HG03521 (cell line): ENCODE results near the gene EIF1AY.
"Not testable (repeated sequence)": the region's sequence is repeated elsewhere in the genome, so short reads cannot be mapped to it uniquely, and the experiment has no call there.

Source experiments
- ATAC-seq: cut with Tn5 transposase; IDR thresholded peaks from one replicate; pipeline ENCODE4 v1.9.1; 2021; ENCODE audit warnings: mild to moderate bottlenecking, moderate library complexity; ENCODE audit not compliant: unreplicated experiment

EIF1AY gene

GRCh38 chrY:20575531-20576121, at the start of gene EIF1AY:
EIF1AY (plus strand) TSS chrY:20575776; CDS start chrY:20575872, 96 bp downstream.
- ATAC-seq: peak; percentile 97

- ATAC-seq: no peak
Observed at GRCh38 chrY:20528435-20528834, 47.1 kb upstream of the EIF1AY start.

- ATAC-seq: no peak
Observed at GRCh38 chrY:20538186-20538585, 37.4 kb upstream of the EIF1AY start.

GRCh38 chrY:20538933-20539332, 36.6 kb upstream of the EIF1AY start:
- no peak for ATAC-seq

GRCh38 chrY:20544451-20544960, 31.1 kb upstream of the EIF1AY start:
- ATAC-seq: no peak

GRCh38 chrY:20546071-20546470, 29.5 kb upstream of the EIF1AY start:
- no peak for ATAC-seq

GRCh38 chrY:20549289-20549688, 26.3 kb upstream of the EIF1AY start:
- no peak for ATAC-seq

- no peak for ATAC-seq
Observed at GRCh38 chrY:20551840-20552239, 23.7 kb upstream of the EIF1AY start.

GRCh38 chrY:20552764-20553323, 22.7 kb upstream of the EIF1AY start:
- ATAC-seq: not testable (repeated sequence)

GRCh38 chrY:20555820-20556219, 19.8 kb upstream of the EIF1AY start:
- no peak for ATAC-seq

- ATAC-seq: no peak
Observed at GRCh38 chrY:20558677-20559076, 16.9 kb upstream of the EIF1AY start.

GRCh38 chrY:20559873-20560512, 15.6 kb upstream of the EIF1AY start:
- ATAC-seq: no peak

- ATAC-seq: no peak
Observed at GRCh38 chrY:20571306-20571705, 4.3 kb upstream of the EIF1AY start.

- no peak for ATAC-seq
Observed at GRCh38 chrY:20576506-20576905, 930 bp downstream of the EIF1AY start.

- no peak for ATAC-seq
Observed at GRCh38 chrY:20578206-20578605, 2.6 kb downstream of the EIF1AY start.

- no peak for ATAC-seq
Observed at GRCh38 chrY:20581687-20582086, 6.1 kb downstream of the EIF1AY start.

- no peak for ATAC-seq
Observed at GRCh38 chrY:20586161-20586560, 10.6 kb downstream of the EIF1AY start.
